GM21529 (cell line): Measurements from ENCODE around the gene RPS27.
"Not testable (repeated sequence)": the region's sequence is repeated elsewhere in the genome, so short reads cannot be mapped to it uniquely, and the experiment has no call there.

ENCODE experiments used
- ATAC-seq: cut with Tn5 transposase; IDR thresholded peaks from one replicate; pipeline ENCODE4 v1.9.1; 2021; ENCODE audit not compliant: unreplicated experiment

RPS27 gene

GRCh38 chr1:153985341-153985912 is 5.1 kb upstream of the RPS27 start:
- ATAC-seq = no peak

- ATAC-seq = no peak
Measured at GRCh38 chr1:153985941-153986761, 4.4 kb upstream of the RPS27 start, which contains the start of gene RAB13. TSS of gene RAB13 (minus strand) at chr1:153986339. CDS start at chr1:153986236, 103 bp downstream.

GRCh38 chr1:153987621-153988020 is 2.9 kb upstream of the RPS27 start:
- ATAC-seq = no peak

- no peak for ATAC-seq
Measured at GRCh38 chr1:153991151-153991630, 629 bp downstream of the RPS27 start.

- no peak for ATAC-seq
Measured at GRCh38 chr1:153991806-153992205, 1.2 kb downstream of the RPS27 start.

GRCh38 chr1:153995202-153995601 is 4.6 kb downstream of the RPS27 start:
- ATAC-seq = no peak

- no peak for ATAC-seq
Measured at GRCh38 chr1:153995640-153996039, 5.1 kb downstream of the RPS27 start.

- ATAC-seq = not testable (repeated sequence)
Measured at GRCh38 chr1:153996882-153997281, 6.3 kb downstream of the RPS27 start.

- ATAC-seq = no peak
Measured at GRCh38 chr1:154000420-154000819, 9.9 kb downstream of the RPS27 start.

- no peak for ATAC-seq
Measured at GRCh38 chr1:154006136-154006535, 15.6 kb downstream of the RPS27 start.

GRCh38 chr1:154012129-154012528 is 21.6 kb downstream of the RPS27 start:
- ATAC-seq = no peak

- not testable (repeated sequence) for ATAC-seq
Measured at GRCh38 chr1:154012543-154012942, 22.0 kb downstream of the RPS27 start.

- no peak for ATAC-seq
Measured at GRCh38 chr1:154014154-154014907, 23.8 kb downstream of the RPS27 start.

GRCh38 chr1:154019269-154019668 is 28.7 kb downstream of the RPS27 start:
- ATAC-seq = no peak

- ATAC-seq = no peak
Measured at GRCh38 chr1:154019940-154020339, 29.4 kb downstream of the RPS27 start.

- not testable (repeated sequence) for ATAC-seq
Measured at GRCh38 chr1:154033697-154034096, 43.1 kb downstream of the RPS27 start.
